HT1080 (cell line): ENCODE results near the gene TRIP13. TPM values are rescaled to one million over a fixed set of nuclear protein-coding genes. Genes with fewer than 3 reads are reported as not detected.
A peak's percentile ranks its signal among the peaks of the same experiment; 100 is the strongest.
"Not testable (repeated sequence)": the region's sequence is repeated elsewhere in the genome, so short reads cannot be mapped to it uniquely, and the experiment has no call there.

Source experiments
- DNase-seq: peaks from one replicate; pipeline ENCODE4 v3.0.0-alpha.2; 2015; ENCODE audit warnings: low read depth
- total RNA-seq: library from RNA; depleted of rRNA; stranded (reverse); fragments of >200 nt; shearing (Covaris generic); gene quantifications from 2 replicates; pipeline ENCODE4 v1.2.3, GENCODE V29; 2014

Gene TRIP13
- total RNA-seq, 1 experiment from 2014 or later, result 220 TPM

- no peak for DNase-seq
Measured at GRCh38 chr5:935510-936084, 42.9 kb downstream of the TRIP13 start.

GRCh38 chr5:936149-937144 lies 43.8 kb downstream of the TRIP13 start:
- DNase-seq, result no peak

GRCh38 chr5:937151-937924 lies 44.7 kb downstream of the TRIP13 start:
- DNase-seq, result no peak

- DNase-seq, result no peak
Measured at GRCh38 chr5:939368-939767, 46.7 kb downstream of the TRIP13 start.

- DNase-seq, result not testable (repeated sequence)
Measured at GRCh38 chr5:940741-941140, 48.1 kb downstream of the TRIP13 start.

- no peak for DNase-seq
Measured at GRCh38 chr5:943201-943917, 50.7 kb downstream of the TRIP13 start.

- DNase-seq, result no peak
Measured at GRCh38 chr5:943918-944620, 51.4 kb downstream of the TRIP13 start.

- DNase-seq, result no peak
Measured at GRCh38 chr5:944621-944927, 51.9 kb downstream of the TRIP13 start.

- peak; percentile 34 for DNase-seq
Measured at GRCh38 chr5:944992-945685, 52.5 kb downstream of the TRIP13 start.

- no peak for DNase-seq
Measured at GRCh38 chr5:945691-946551, 53.2 kb downstream of the TRIP13 start.

GRCh38 chr5:946720-947625 lies 54.3 kb downstream of the TRIP13 start:
- no peak for DNase-seq

GRCh38 chr5:947626-948471 lies 55.2 kb downstream of the TRIP13 start:
- no peak for DNase-seq

- no peak for DNase-seq
Measured at GRCh38 chr5:948472-949274, 56.0 kb downstream of the TRIP13 start.

- no peak for DNase-seq
Measured at GRCh38 chr5:949275-949543, 56.5 kb downstream of the TRIP13 start.

GRCh38 chr5:949815-950560 lies 57.3 kb downstream of the TRIP13 start:
- DNase-seq, result no peak
